ENCODE results near the gene RNF222. TPM values are rescaled to one million over a fixed set of nuclear protein-coding genes. Genes with fewer than 3 reads are reported as not detected.
A peak's percentile ranks its signal among the peaks of the same experiment; 100 is the strongest.
"Not testable (repeated sequence)": the region's sequence is repeated elsewhere in the genome, so short reads cannot be mapped to it uniquely, and the experiment has no call there.

The RNF222 gene
- total and polyA plus RNA-seq, 7 donors, result not detected

DNA sequence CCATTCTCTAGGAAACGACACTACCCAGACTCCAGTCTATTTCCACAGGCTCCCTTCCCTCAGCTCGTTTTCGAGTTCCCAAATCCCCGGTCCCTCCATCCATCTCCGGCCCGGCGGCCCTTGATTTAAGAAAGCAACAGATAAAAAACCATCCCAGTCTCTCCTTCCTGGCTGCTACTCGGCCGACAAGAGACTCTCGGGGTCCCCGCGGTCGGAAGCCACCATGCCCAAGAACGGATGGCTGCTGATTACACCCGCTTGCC is 14.8 kb downstream of the RNF222 start:
- Histone ChIP-seq H3K4me3 (peak overlapping the region; percentile 71), H3K27ac (peak overlapping the region; percentile 79), H3K27me3 (ENCODE audit: insufficient read depth in 3 of 3, low read length in 2 of 3) (no peaks in the 10 kb centered on the region), H3K4me1 (peaks cover 18% of the 10 kb centered on the region), H3K36me3 (ENCODE audit: insufficient read depth in 1 of 2, low read depth in 1 of 2) (peaks cover 16 to 42% of the 10 kb centered on the region in 2 donors), H3K9me3 (no peaks in the 10 kb centered on the region)
- ATAC-seq, result peak in 3 of 4 donors; percentile 0 to 30 (median 8)
- TF ChIP-seq, protein P1, sequence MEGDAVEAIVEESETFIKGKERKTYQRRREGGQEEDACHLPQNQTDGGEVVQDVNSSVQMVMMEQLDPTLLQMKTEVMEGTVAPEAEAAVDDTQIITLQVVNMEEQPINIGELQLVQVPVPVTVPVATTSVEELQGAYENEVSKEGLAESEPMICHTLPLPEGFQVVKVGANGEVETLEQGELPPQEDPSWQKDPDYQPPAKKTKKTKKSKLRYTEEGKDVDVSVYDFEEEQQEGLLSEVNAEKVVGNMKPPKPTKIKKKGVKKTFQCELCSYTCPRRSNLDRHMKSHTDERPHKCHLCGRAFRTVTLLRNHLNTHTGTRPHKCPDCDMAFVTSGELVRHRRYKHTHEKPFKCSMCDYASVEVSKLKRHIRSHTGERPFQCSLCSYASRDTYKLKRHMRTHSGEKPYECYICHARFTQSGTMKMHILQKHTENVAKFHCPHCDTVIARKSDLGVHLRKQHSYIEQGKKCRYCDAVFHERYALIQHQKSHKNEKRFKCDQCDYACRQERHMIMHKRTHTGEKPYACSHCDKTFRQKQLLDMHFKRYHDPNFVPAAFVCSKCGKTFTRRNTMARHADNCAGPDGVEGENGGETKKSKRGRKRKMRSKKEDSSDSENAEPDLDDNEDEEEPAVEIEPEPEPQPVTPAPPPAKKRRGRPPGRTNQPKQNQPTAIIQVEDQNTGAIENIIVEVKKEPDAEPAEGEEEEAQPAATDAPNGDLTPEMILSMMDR (IDR thresholded peaks at IDR 0.05), result no peak
- 1% methylated on average over 15 of the region's 15 CpGs for WGBS, 3 donors
- DNase-seq, result no peak
- intact Hi-C loops (cut with DNase I), result no loop called here

DNA sequence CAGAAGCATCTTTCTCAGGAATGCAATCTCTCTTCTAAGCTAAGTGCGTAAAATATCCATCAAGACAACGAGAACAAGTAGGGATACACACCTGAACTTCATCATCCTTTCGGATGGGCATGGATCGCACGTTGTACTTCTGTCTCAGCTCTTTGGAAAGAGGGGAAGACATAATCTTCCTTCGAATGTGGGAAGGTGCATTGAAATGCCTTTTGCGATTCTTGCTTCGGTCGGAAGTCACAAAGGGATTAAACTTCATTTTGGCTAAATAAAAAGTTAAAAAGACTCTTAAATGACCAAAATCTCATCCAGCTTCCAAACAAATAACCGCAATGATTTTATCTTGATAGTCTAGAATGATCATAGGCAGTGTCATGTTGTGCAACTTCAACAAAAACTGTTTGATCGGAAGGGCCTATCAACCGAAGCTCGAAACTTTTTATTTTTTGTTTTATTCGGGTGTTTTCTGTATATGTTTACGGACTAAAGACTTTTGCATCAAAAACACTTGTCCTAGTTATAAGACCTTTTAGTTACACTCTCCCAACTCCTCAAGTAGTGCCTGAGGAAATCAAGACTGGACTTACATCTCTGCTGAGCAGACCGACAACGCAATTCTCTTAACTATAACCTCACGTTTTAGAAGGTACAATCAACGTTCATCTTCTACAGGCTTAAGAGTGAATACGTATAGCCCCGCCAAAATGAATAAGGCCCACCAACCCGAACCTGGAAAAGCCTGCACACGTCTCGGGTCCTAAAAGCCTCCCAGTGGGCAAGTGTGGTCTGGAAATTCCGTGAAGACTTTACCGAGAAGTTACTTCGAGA is 15.4 kb downstream of the RNF222 start:
- Histone ChIP-seq H3K27me3 (ENCODE audit: insufficient read depth in 3 of 3, low read length in 2 of 3) (no peaks in the 10 kb centered on the region), H3K4me3 (peak overlapping the region; percentile 71), H3K9me3 (no peaks in the 10 kb centered on the region), H3K27ac (peak overlapping the region; percentile 79), H3K4me1 (peaks cover 18% of the 10 kb centered on the region), H3K36me3 (ENCODE audit: insufficient read depth in 1 of 2, low read depth in 1 of 2) (peaks cover 16 to 48% of the 10 kb centered on the region in 2 donors)
- intact Hi-C loops (cut with DNase I), result no loop called here
- DNase-seq, result no peak
- ATAC-seq, result peak in 2 of 4 donors; percentile 1 to 2
- TF ChIP-seq, protein P1 (IDR thresholded peaks at IDR 0.05), result no peak
- WGBS, 3 donors, result 14 to 17% (median 15%) methylated on average over 27 of the region's 27 CpGs

- no peak for ATAC-seq
- Histone ChIP-seq H3K27ac (no peak overlapping the region), H3K9me3 (no peaks in the 10 kb centered on the region), H3K4me1 (peaks cover 31% of the 10 kb centered on the region), H3K4me3 (no peak overlapping the region), H3K36me3 (ENCODE audit: insufficient read depth in 1 of 2, low read depth in 1 of 2) (peaks cover 16 to 51% of the 10 kb centered on the region in 2 donors), H3K27me3 (ENCODE audit: insufficient read depth in 3 of 3, low read length in 2 of 3) (no peaks in the 10 kb centered on the region)
- intact Hi-C loops (cut with DNase I), result no loop called here
- TF ChIP-seq, protein P1 (IDR thresholded peaks at IDR 0.05), result no peak
- WGBS, 3 donors, result 42 to 57% (median 54%) methylated on average over 3 of the region's 3 CpGs
- no peak for DNase-seq
Observed at GRCh38 chr17:8380049-8380448, 17.6 kb downstream of the RNF222 start.

DNA sequence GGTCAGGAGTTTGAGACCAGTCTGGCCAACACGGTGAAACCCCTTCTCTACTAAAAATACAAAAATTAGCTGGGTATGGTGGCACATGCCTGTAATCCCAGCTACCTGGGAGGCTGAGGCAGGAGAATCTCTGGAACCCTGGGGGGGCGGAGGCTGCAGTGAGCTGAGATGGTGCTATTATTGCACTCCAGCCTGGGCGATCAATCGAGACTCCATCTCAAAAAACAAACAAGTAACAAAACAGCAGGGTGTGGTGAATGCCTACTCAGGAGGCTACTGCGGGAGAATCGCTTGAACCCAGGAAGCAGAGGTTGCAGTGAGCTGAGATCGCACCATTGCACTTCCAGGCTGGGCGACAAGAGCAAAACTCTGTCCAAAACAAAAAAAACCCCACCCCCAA is 19.5 kb downstream of the RNF222 start:
- not testable (repeated sequence) for DNase-seq
- 77 to 85% (median 79%) methylated on average over 8 of the region's 8 CpGs for WGBS, 3 donors

DNA sequence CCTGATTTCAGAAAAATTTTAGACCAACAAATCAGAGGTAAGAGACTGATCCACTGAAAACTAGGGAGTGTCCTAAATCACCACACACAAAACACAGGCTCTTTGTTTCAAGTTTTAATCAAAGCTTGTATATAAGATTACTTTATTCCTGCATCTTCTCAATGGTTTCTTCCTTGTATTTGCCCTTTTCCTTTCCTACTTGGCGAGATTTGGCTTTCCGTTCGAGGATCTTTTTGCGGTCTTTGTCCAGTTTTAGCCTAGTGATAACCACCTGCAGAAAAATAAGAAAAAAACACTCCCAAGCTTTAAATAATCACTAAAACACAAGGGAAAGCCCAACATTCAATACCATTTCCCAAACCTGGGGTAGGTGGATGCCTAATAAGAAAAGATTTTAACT is 20.2 kb downstream of the RNF222 start:
- TF ChIP-seq, protein P1 (IDR thresholded peaks at IDR 0.05), result no peak
- DNase-seq, result no peak
- 83 to 90% (median 89%) methylated on average over 4 of the region's 4 CpGs for WGBS, 3 donors
- intact Hi-C loops (cut with DNase I), result no loop called here
- H3K27ac ChIP-seq, result peak overlapping the region; percentile 85
- peaks cover 34% of the 10 kb centered on the region for H3K4me1 ChIP-seq
- H3K9me3 ChIP-seq, result no peaks in the 10 kb centered on the region
- H3K36me3 ChIP-seq (ENCODE audit: insufficient read depth in 1 of 2, low read depth in 1 of 2), result peaks cover 16 to 51% of the 10 kb centered on the region in 2 donors
- ATAC-seq, result no peak
- H3K27me3 ChIP-seq (ENCODE audit: insufficient read depth in 3 of 3, low read length in 2 of 3), result no peaks in the 10 kb centered on the region
- H3K4me3 ChIP-seq, result peak overlapping the region; percentile 87

More for the DNA sequence above, 19.5 kb downstream of the RNF222 start:
- H3K4me3 ChIP-seq; H3K27ac ChIP-seq; H3K9me3 ChIP-seq; intact Hi-C loops (cut with DNase I); ATAC-seq; H3K27me3 ChIP-seq (ENCODE audit: insufficient read depth in 3 of 3, low read length in 2 of 3): not testable (repeated sequence)
- peaks cover 33% of the 10 kb centered on the region for H3K4me1 ChIP-seq
- H3K36me3 ChIP-seq (ENCODE audit: insufficient read depth in 1 of 2, low read depth in 1 of 2), result peaks cover 16 to 51% of the 10 kb centered on the region in 2 donors

Data from psoas muscle (tissue), 8 donors.